Measurements from ENCODE around the gene CFAP68.

The CFAP68 gene

GRCh38 chr11:111838054-111838453 lies 41.3 kb upstream of the CFAP68 start:
- Histone ChIP-seq H3K4me1 (ENCODE audit: control insufficient read depth, insufficient read depth, low read length) (no peaks in the 10 kb centered on the region), H3K4me3 (ENCODE audit: low read depth, low read length) (no peak overlapping the region), H3K27ac (ENCODE audit: extremely low read depth, low read depth, low read length) (no peak overlapping the region), H3K36me3 (ENCODE audit: control insufficient read depth in 2 of 2, insufficient read depth in 1 of 2, low read length in 2 of 2) (peaks cover 0 to 36% of the 10 kb centered on the region in 2 experiments; a peak in 2 of 3 replicates), H3K9me3 (ENCODE audit: control insufficient read depth, insufficient read depth, low read depth, low read length) (no peaks in the 10 kb centered on the region)
- ChIA-PET POLR2A (no interaction called here), CTCF (interaction anchor here (0.8 kb wide), 1 partner anchor 272 kb away, joined by 3 read pairs; no protein-coding TSS in a partner anchor)
- no peak for TF ChIP-seq ZFP37 (tag by site-specific recombination; IDR thresholded peaks at IDR 0.05)
- TF ChIP-seq PATZ1 (tag by site-specific recombination; IDR thresholded peaks at IDR 0.05) = no peak
- no peak for TF ChIP-seq ZNF639 (tag by site-specific recombination; IDR thresholded peaks at IDR 0.05)
- TF ChIP-seq GLIS2 (tag by site-specific recombination; IDR thresholded peaks at IDR 0.05) = no peak
- TF ChIP-seq HOXD13 (CRISPR knock-in tag; IDR thresholded peaks at IDR 0.05; ENCODE audit: borderline replicate concordance) = no peak
- no peak for TF ChIP-seq ZFHX2 (tag by site-specific recombination; conservative IDR thresholded peaks at IDR 0.05)
- TF ChIP-seq ZNF629 (tag by site-specific recombination; IDR thresholded peaks at IDR 0.05) = no peak
- TF ChIP-seq, protein P1, sequence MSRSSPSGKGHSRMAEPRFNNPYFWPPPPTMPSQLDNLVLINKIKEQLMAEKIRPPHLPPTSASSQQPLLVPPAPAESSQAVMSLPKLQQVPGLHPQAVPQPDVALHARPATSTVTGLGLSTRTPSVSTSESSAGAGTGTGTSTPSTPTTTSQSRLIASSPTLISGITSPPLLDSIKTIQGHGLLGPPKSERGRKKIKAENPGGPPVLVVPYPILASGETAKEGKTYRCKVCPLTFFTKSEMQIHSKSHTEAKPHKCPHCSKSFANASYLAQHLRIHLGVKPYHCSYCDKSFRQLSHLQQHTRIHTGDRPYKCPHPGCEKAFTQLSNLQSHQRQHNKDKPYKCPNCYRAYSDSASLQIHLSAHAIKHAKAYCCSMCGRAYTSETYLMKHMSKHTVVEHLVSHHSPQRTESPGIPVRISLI (tag by site-specific recombination; IDR thresholded peaks at IDR 0.05) = no peak
- no peak for TF ChIP-seq MZF1 (tag by site-specific recombination; IDR thresholded peaks at IDR 0.05; ENCODE audit: borderline replicate concordance)
- TF ChIP-seq KLF16 (tag by site-specific recombination; IDR thresholded peaks at IDR 0.05) = no peak
- TF ChIP-seq, protein P2, sequence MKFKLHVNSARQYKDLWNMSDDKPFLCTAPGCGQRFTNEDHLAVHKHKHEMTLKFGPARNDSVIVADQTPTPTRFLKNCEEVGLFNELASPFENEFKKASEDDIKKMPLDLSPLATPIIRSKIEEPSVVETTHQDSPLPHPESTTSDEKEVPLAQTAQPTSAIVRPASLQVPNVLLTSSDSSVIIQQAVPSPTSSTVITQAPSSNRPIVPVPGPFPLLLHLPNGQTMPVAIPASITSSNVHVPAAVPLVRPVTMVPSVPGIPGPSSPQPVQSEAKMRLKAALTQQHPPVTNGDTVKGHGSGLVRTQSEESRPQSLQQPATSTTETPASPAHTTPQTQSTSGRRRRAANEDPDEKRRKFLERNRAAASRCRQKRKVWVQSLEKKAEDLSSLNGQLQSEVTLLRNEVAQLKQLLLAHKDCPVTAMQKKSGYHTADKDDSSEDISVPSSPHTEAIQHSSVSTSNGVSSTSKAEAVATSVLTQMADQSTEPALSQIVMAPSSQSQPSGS (tag by site-specific recombination; IDR thresholded peaks at IDR 0.05; ENCODE audit: low read depth) = no peak
- no peak for TF ChIP-seq ZBTB48 (tag by site-specific recombination; IDR thresholded peaks at IDR 0.05)

DNA sequence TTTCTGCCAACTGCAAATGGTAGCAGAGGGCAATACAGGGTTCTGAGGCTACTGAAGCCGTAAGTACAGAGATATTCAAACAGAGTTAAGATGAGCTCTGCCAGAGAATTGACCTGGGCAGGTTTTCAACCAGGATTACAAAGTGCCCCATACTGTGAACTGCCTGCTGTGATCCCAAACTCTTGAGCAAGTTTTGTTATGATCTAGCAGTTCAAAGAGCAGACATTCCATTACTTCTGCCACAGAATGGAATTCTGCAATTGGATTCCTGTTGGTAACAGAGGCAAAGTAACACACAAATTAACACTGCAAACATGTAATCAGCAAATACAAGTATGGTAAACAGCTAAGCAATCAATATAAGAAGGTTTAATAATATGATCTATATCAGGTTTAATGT lies 39.2 kb upstream of the CFAP68 start:
- Histone ChIP-seq H3K9me3 (ENCODE audit: control insufficient read depth, insufficient read depth, low read depth, low read length) (no peaks in the 10 kb centered on the region), H3K4me1 (ENCODE audit: control insufficient read depth, insufficient read depth, low read length) (no peaks in the 10 kb centered on the region), H3K27ac (ENCODE audit: extremely low read depth, low read depth, low read length) (no peak overlapping the region), H3K36me3 (ENCODE audit: control insufficient read depth in 2 of 2, insufficient read depth in 1 of 2, low read length in 2 of 2) (peaks cover 0 to 52% of the 10 kb centered on the region in 2 experiments; a peak in 2 of 3 replicates), H3K4me3 (ENCODE audit: low read depth, low read length) (no peak overlapping the region)
- ChIA-PET POLR2A (no interaction called here), CTCF (interaction anchor here (0.6 to 1.7 kb wide), 7 partner anchors 10 to 385 kb away, joined by 3 to 7 read pairs (median 4); no protein-coding TSS in a partner anchor)
- TF ChIP-seq ZNF114 (tag by site-specific recombination; IDR thresholded peaks at IDR 0.05) (no peak), ZIC2 (tag by site-specific recombination; IDR thresholded peaks at IDR 0.05) (peak; percentile 57)

DNA sequence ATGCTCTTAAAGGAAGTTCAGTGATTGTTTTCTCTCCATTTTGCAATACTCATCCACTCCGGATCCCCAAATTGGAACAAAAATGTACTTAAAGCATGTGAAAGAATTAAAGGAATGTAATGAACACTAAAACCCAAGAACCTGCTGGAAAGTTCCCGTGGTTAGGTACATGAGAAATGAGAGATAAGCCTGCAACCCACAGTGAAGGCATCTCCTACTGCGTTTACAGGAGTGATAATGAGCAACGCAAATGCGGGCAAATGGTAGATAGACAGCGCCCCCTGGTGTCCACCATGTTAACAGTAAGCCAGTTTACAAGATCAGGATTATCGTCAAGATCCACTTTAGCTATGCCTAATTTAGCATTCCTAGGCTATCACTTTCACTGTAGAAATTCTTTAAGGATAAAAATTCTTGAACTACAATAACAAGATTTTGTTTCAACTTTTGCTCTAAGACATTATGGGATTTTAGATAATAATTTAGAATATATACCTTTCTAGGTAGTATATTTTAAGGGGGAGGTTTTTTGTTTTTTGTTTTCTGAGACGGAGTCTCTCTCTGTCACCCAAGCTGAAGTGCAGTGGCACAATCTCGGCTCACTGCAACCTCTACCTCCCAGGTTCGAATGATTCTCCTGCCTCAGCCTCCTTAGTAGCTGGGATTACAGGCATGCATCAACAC lies 37.8 kb upstream of the CFAP68 start:
- H3K36me3 ChIP-seq (ENCODE audit: control insufficient read depth in 2 of 2, insufficient read depth in 1 of 2, low read length in 2 of 2) = peaks cover 0 to 49% of the 10 kb centered on the region in 2 experiments; a peak in 2 of 3 replicates
- H3K4me1 ChIP-seq (ENCODE audit: control insufficient read depth, insufficient read depth, low read length) = no peaks in the 10 kb centered on the region
- POLR2A ChIA-PET = no interaction called here
- CTCF ChIA-PET = interaction anchor here (0.5 to 2.9 kb wide), 26 partner anchors 9 to 819 kb away, joined by 3 to 17 read pairs (median 4); partner anchors contain the start of genes ALG9 and BTG4
- H3K9me3 ChIP-seq (ENCODE audit: control insufficient read depth, insufficient read depth, low read depth, low read length) = no peaks in the 10 kb centered on the region
- H3K27ac ChIP-seq (ENCODE audit: extremely low read depth, low read depth, low read length) = no peak overlapping the region
- no peak overlapping the region for H3K4me3 ChIP-seq (ENCODE audit: low read depth, low read length)
- TF ChIP-seq ZNF76 (tag by site-specific recombination; IDR thresholded peaks at IDR 0.05; ENCODE audit: borderline replicate concordance, low read depth) (no peak), ZNF660 (tag by site-specific recombination; IDR thresholded peaks at IDR 0.05) (peak; percentile 79), ZNF133 (tag by site-specific recombination; IDR thresholded peaks at IDR 0.05) (no peak), AEBP2 (tag by site-specific recombination; IDR thresholded peaks at IDR 0.05; ENCODE audit: borderline replicate concordance) (no peak), ZNF266 (tag by site-specific recombination; IDR thresholded peaks at IDR 0.05; ENCODE audit: low read depth) (no peak), PRDM1 (tag by site-specific recombination; IDR thresholded peaks at IDR 0.05) (peak; percentile 31; the same call in 1 of the 2 replicates)
- TF ChIP-seq, protein P3, sequence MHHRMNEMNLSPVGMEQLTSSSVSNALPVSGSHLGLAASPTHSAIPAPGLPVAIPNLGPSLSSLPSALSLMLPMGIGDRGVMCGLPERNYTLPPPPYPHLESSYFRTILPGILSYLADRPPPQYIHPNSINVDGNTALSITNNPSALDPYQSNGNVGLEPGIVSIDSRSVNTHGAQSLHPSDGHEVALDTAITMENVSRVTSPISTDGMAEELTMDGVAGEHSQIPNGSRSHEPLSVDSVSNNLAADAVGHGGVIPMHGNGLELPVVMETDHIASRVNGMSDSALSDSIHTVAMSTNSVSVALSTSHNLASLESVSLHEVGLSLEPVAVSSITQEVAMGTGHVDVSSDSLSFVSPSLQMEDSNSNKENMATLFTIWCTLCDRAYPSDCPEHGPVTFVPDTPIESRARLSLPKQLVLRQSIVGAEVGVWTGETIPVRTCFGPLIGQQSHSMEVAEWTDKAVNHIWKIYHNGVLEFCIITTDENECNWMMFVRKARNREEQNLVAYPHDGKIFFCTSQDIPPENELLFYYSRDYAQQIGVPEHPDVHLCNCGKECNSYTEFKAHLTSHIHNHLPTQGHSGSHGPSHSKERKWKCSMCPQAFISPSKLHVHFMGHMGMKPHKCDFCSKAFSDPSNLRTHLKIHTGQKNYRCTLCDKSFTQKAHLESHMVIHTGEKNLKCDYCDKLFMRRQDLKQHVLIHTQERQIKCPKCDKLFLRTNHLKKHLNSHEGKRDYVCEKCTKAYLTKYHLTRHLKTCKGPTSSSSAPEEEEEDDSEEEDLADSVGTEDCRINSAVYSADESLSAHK (tag by site-specific recombination; IDR thresholded peaks at IDR 0.05) = no peak
